Liver (tissue), 9 donors: ENCODE data around the gene WWOX. TPM values are rescaled to one million over a fixed set of nuclear protein-coding genes. Genes with fewer than 3 reads are reported as not detected.

Experiments
- DNase-seq: peaks from one replicate; pipeline ENCODE4 v3.0.0-alpha.2; 2017; ENCODE audit warnings: low spot score
- H3K27ac ChIP-seq, 2 donors: one replicate each; pipeline ENCODE4 v1.7.0; 2013; ENCODE audit warnings: inconsistent platforms in 2 of 2, low read length in 2 of 2, control low read depth in 1 of 2, low read depth in 1 of 2, mild to moderate bottlenecking in 1 of 2
- H3K27me3 ChIP-seq, 4 donors: one replicate each; pipeline versions ENCODE4 v1.6.1 to v1.7.0; 2013; ENCODE audit warnings: low read length in 3 of 4, inconsistent platforms in 1 of 4, mild to moderate bottlenecking in 1 of 4, moderate library complexity in 1 of 4; ENCODE audit not compliant: control insufficient read depth in 4 of 4, insufficient read depth in 4 of 4
- H3K36me3 ChIP-seq, 4 donors: one replicate each; pipeline versions ENCODE4 v1.6.1 to v1.7.0; 2013; ENCODE audit warnings: low read length in 3 of 4, mild to moderate bottlenecking in 3 of 4, low read depth in 1 of 4, moderate library complexity in 1 of 4; ENCODE audit not compliant: control insufficient read depth in 4 of 4, insufficient read depth in 3 of 4
- H3K4me1 ChIP-seq, 4 donors: one replicate each; pipeline versions ENCODE4 v1.6.1 to v1.7.0; 2013; ENCODE audit warnings: low read length in 3 of 4, mild to moderate bottlenecking in 3 of 4, moderate library complexity in 1 of 4; ENCODE audit not compliant: control insufficient read depth in 4 of 4, insufficient read depth in 4 of 4
- H3K4me3 ChIP-seq, 3 donors: one replicate each; pipeline versions ENCODE4 v1.6.1 to v1.7.0; 2013; ENCODE audit warnings: low read length in 3 of 3, control low read depth in 1 of 3, low read depth in 1 of 3, mild to moderate bottlenecking in 1 of 3
- H3K9ac ChIP-seq, 2 donors: one replicate each; pipeline ENCODE4 v1.7.0; 2013; ENCODE audit warnings: low read length in 2 of 2, mild to moderate bottlenecking in 2 of 2, moderate library complexity in 2 of 2, control low read depth in 1 of 2, low read depth in 1 of 2
- H3K9me3 ChIP-seq, 4 donors: one replicate each; pipeline versions ENCODE4 v1.6.1 to v1.7.0; 2013; ENCODE audit warnings: low read length in 3 of 4; ENCODE audit not compliant: control insufficient read depth in 4 of 4
- ATF3 ChIP-seq: IDR thresholded peaks from 2 replicates; pipeline ENCODE4 v1.6.1; 2016; ENCODE audit warnings: antibody characterized with exemption
- CTCF ChIP-seq: fragments of 150-350 bp; IDR thresholded peaks from 2 replicates; pipeline ENCODE4 v1.5.1; 2017; ENCODE audit warnings: improper control_type of control experiment, low read depth, low read length; ENCODE audit not compliant: missing input control
- EGR1 ChIP-seq, 2 donors: IDR thresholded peaks; 2 replicates each; pipeline ENCODE4 v1.6.1; 2016 to 2018; ENCODE audit warnings: antibody characterized with exemption in 2 of 2, low read depth in 2 of 2
- FOXA2 ChIP-seq: IDR thresholded peaks from 2 replicates; pipeline ENCODE4 v1.6.1; 2016; ENCODE audit warnings: antibody characterized with exemption
- GABPA ChIP-seq, 2 donors: IDR thresholded peaks in 1 of 2; conservative IDR thresholded peaks in 1 of 2; 2 replicates each; pipeline ENCODE4 v1.6.1; 2016; ENCODE audit warnings: antibody characterized with exemption in 2 of 2, mild to moderate bottlenecking in 1 of 2, moderate library complexity in 1 of 2
- HNF4A ChIP-seq, 2 donors: conservative IDR thresholded peaks; 2 replicates each; pipeline ENCODE4 v1.6.1; 2016; ENCODE audit warnings: antibody characterized with exemption in 2 of 2, mild to moderate bottlenecking in 2 of 2
- HNF4G ChIP-seq: IDR thresholded peaks from 2 replicates; pipeline ENCODE4 v1.6.1; 2016; ENCODE audit warnings: antibody characterized with exemption
- JUND ChIP-seq, 2 donors: IDR thresholded peaks; 2 replicates each; pipeline ENCODE4 v1.6.1; 2016; ENCODE audit warnings: antibody characterized with exemption in 2 of 2
- MAX ChIP-seq: IDR thresholded peaks from 2 replicates; pipeline ENCODE4 v1.6.1; 2016; ENCODE audit warnings: antibody characterized with exemption
- NR2F2 ChIP-seq: IDR thresholded peaks from 2 replicates; pipeline ENCODE4 v1.6.1; 2016; ENCODE audit warnings: antibody characterized with exemption
- RAD21 ChIP-seq, 2 donors: IDR thresholded peaks; 2 replicates each; pipeline ENCODE4 v1.6.1; 2016; ENCODE audit warnings: antibody characterized with exemption in 2 of 2, mild to moderate bottlenecking in 2 of 2
- REST ChIP-seq: IDR thresholded peaks from 2 replicates; pipeline ENCODE4 v1.6.1; 2016; ENCODE audit warnings: antibody characterized with exemption, mild to moderate bottlenecking
- SP1 ChIP-seq: IDR thresholded peaks from 2 replicates; pipeline ENCODE4 v1.6.1; 2018; ENCODE audit warnings: antibody characterized with exemption, mild to moderate bottlenecking
- TAF1 ChIP-seq: conservative IDR thresholded peaks from 2 replicates; pipeline ENCODE4 v1.6.1; 2016; ENCODE audit warnings: antibody characterized with exemption, mild to moderate bottlenecking
- YY1 ChIP-seq: IDR thresholded peaks from 2 replicates; pipeline ENCODE4 v1.6.1; 2016; ENCODE audit warnings: antibody characterized with exemption, mild to moderate bottlenecking
- ZBTB33 ChIP-seq: IDR thresholded peaks from 2 replicates; pipeline ENCODE4 v1.6.1; 2016; ENCODE audit warnings: antibody characterized with exemption
- WGBS: extraction: QIAGEN DNeasy Blood & Tissue Kit; methylation state at CpG from one replicate; pipeline ENCODE4 v1.1.7; 2013; 5-methylcytosine and 5-hydroxymethylcytosine counted together
- polyA plus RNA-seq, 2 donors: library from polyadenylated mRNA; stranded (reverse) in 1 of 2; unstranded in 1 of 2; fragments of 200-250 nt in 1 of 2; fragments of >200 nt in 1 of 2; fragmentation: Nextera tagmentation in 1 of 2; extraction: Ambion mirVana in 1 of 2; gene quantifications; one replicate each; pipeline versions ENCODE4 v1.2.1 to v1.2.3, GENCODE V29; 2013 to 2015
- total RNA-seq, 2 donors: library from RNA; depleted of rRNA; stranded (reverse); fragments of >200 nt; gene quantifications; one replicate each; pipeline ENCODE4 v1.2.3, GENCODE V29; 2014
- donor health status: healthy.
- donor health status: healthy.
- donor health status: healthy.
- donor health status: healthy.
- donor health status: healthy.

The WWOX gene
- total and polyA plus RNA-seq, 4 donors, result 9.8 to 46.0 (median 15.3) TPM

GRCh38 chr16:78220571-78220970, 121.1 kb downstream of the WWOX start:
- no peaks in the 10 kb centered on the region for H3K36me3 ChIP-seq
- WGBS, result 97% methylated on average over 2 of the region's 2 CpGs
- TF ChIP-seq CTCF (no peak), REST (no peak), JUND (IDR thresholded peaks at IDR 0.05) (no peak), ZBTB33 (no peak), NR2F2 (no peak), MAX (no peak), TAF1 (no peak)
- H3K4me3 ChIP-seq, result no peak overlapping the region
- H3K27ac ChIP-seq, result no peak overlapping the region
- H3K27me3 ChIP-seq, result no peaks in the 10 kb centered on the region
- H3K4me1 ChIP-seq, result no peaks in the 10 kb centered on the region
- DNase-seq, result no peak
- no peak overlapping the region for H3K9ac ChIP-seq
- no peaks in the 10 kb centered on the region for H3K9me3 ChIP-seq

- Histone ChIP-seq H3K4me1 (no peaks in the 10 kb centered on the region), H3K9me3 (no peaks in the 10 kb centered on the region), H3K4me3 (no peak overlapping the region), H3K9ac (no peak overlapping the region), H3K27me3 (no peaks in the 10 kb centered on the region), H3K27ac (no peak overlapping the region), H3K36me3 (no peaks in the 10 kb centered on the region)
- DNase-seq, result no peak
- WGBS, result 90% methylated on average over 6 of the region's 6 CpGs
- TF ChIP-seq NR2F2 (no peak), HNF4G (no peak), EGR1 (IDR thresholded peaks at IDR 0.05; ENCODE audit: low read depth in 2 of 2) (no peak), CTCF (no peak), RAD21 (IDR thresholded peaks at IDR 0.05) (no peak), SP1 (no peak), GABPA (IDR thresholded peaks at IDR 0.05 in 1 of 2, conservative IDR thresholded peaks at IDR 0.05 in 1 of 2) (no peak), FOXA2 (no peak), JUND (IDR thresholded peaks at IDR 0.05) (no peak), TAF1 (no peak), ATF3 (no peak), ZBTB33 (no peak), MAX (no peak), YY1 (no peak), HNF4A (conservative IDR thresholded peaks at IDR 0.05) (no peak)
Observed at GRCh38 chr16:78221892-78222291, 122.4 kb downstream of the WWOX start.
